ENCODE measurements around the gene FHOD3. TPM values are rescaled to one million over a fixed set of nuclear protein-coding genes. Genes with fewer than 3 reads are reported as not detected.

The FHOD3 gene
- total RNA-seq, 8 experiments from 2014 or later, result 1.2 to 36.1 (median 21.8) TPM

- ATAC-seq (replicated peaks in 6 of 8), result no peak
- in situ Hi-C loops (cut with MboI; ENCODE audit: low pct_unique_long_range_greater_than_20kb in 2 of 9, low sequenced_read_pairs in 9 of 9, unreplicated experiment in 9 of 9), result loop anchor here in 1 of 9 experiments (10.0 kb wide), 1 partner anchor 50 kb away; no protein-coding TSS in a partner anchor
Measured at GRCh38 chr18:36744261-36744876, 446.9 kb downstream of the FHOD3 start.

DNA sequence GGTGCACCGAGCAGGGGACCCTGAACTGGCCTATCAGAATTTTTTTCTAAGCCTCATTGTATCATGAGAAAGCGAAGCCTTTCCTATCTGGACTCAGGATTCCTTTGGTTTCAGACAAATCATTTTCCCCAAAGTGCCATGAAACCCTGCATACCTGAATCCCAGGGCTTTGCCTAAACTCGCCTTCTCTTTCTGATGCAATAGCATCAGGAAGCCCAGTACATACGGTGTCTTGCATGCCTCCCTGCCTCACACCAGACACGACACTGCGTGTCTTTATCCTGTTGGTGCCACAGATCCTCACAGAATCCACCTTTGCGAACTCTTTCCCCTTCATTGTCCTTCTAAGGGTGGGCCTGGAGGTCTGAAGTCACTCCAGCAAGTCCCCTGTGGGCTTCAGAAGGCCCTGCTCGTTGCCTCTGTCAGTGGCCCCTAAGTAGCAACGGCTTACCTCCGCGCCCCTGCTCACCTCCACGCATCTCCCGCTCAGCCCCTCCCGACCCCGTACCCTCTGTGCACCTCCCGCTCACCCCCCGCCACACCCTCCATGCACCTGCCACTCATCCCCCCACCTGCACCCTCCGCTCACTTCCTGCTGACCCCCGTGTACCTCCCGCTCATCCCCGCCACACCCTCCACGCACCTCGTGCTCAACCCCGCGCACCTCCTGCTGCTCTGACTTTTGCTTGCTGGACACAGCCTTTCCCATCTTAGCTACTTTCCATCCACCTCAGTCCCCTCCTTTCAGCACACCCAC lies 447.9 kb downstream of the FHOD3 start:
- Histone ChIP-seq H3K27ac (no peak overlapping the region), H3K4me3 (no peak overlapping the region), H3K4me1 (replicated peaks in 1 of 2) (no peaks in the 10 kb centered on the region)
- WGBS, 10 experiments, result 83 to 100% (median 98%) methylated on average over 1 to 4 of the region's 25 CpGs; no CpG with 5 or more reads in 2 of the 10 experiments
- in situ Hi-C loops (cut with MboI; ENCODE audit: low pct_unique_long_range_greater_than_20kb in 2 of 9, low sequenced_read_pairs in 9 of 9, unreplicated experiment in 9 of 9), result loop anchor here in 1 of 9 experiments (10.0 kb wide), 1 partner anchor 51 kb away; no protein-coding TSS in a partner anchor
- no peak for ATAC-seq (replicated peaks in 6 of 8)

More at GRCh38 chr18:36744261-36744876, 446.9 kb downstream of the FHOD3 start:
- Histone ChIP-seq H3K4me3 (no peak overlapping the region), H3K27ac (no peak overlapping the region), H3K4me1 (replicated peaks in 1 of 2) (no peaks in the 10 kb centered on the region)
- WGBS, 10 experiments, result 60 to 100% (median 80%) methylated on average over 1 to 4 of the region's 6 CpGs; no CpG with 5 or more reads in 3 of the 10 experiments

- WGBS, 10 experiments, result 11 to 100% (median 73%) methylated on average over 1 to 3 of the region's 3 CpGs
- Histone ChIP-seq H3K4me3 (no peak overlapping the region), H3K4me1 (replicated peaks in 1 of 2) (no peaks in the 10 kb centered on the region), H3K27ac (no peak overlapping the region)
- ATAC-seq (replicated peaks in 6 of 8), result peak in 1 of 8 experiments; percentile 6
- in situ Hi-C loops (cut with MboI; ENCODE audit: low pct_unique_long_range_greater_than_20kb in 2 of 9, low sequenced_read_pairs in 9 of 9, unreplicated experiment in 9 of 9), result loop anchor here in 1 of 9 experiments (25.0 kb wide), 1 partner anchor 466 kb away; the partner anchor contains the start of gene FHOD3
Measured at GRCh38 chr18:36752929-36753865, 455.7 kb downstream of the FHOD3 start.

DNA sequence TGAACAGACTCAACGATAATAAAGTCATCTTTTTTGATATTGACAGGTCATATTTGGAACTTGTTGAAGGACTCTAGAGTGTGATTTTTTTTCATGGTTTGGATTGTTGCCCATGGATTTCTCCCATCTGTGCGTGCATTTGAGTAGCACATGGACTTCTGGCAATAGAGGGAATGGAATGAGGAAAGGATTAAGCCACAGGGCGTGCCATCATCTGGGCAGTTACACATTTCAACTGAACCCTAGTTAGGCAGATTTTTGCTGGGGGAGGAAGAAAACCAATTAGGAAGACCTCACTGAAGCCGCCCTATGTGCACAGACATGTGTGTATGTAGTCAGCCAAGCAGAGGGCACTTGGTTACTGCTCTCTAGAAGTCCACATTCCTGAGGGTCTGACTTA lies 458.7 kb downstream of the FHOD3 start:
- Histone ChIP-seq H3K27ac (no peak overlapping the region), H3K4me1 (replicated peaks in 1 of 2) (no peaks in the 10 kb centered on the region), H3K4me3 (no peak overlapping the region)
- ATAC-seq (replicated peaks in 6 of 8), result peak in 3 of 8 experiments; percentile 89 to 90 (median 89)
- in situ Hi-C loops (cut with MboI; ENCODE audit: low pct_unique_long_range_greater_than_20kb in 2 of 9, low sequenced_read_pairs in 9 of 9, unreplicated experiment in 9 of 9), result loop anchor here in 1 of 9 experiments (25.0 kb wide), 1 partner anchor 469 kb away; the partner anchor contains the start of gene FHOD3
- WGBS, 10 experiments, result 0 to 100% (median 97%) methylated on average over 1 to 4 of the region's 4 CpGs; no CpG with 5 or more reads in 1 of the 10 experiments

GRCh38 chr18:36757081-36757480 lies 459.6 kb downstream of the FHOD3 start:
- Histone ChIP-seq H3K4me3 (no peak overlapping the region), H3K4me1 (replicated peaks in 1 of 2) (no peaks in the 10 kb centered on the region), H3K27ac (no peak overlapping the region)
- in situ Hi-C loops (cut with MboI; ENCODE audit: low pct_unique_long_range_greater_than_20kb in 2 of 9, low sequenced_read_pairs in 9 of 9, unreplicated experiment in 9 of 9), result loop anchor here in 1 of 9 experiments (25.0 kb wide), 1 partner anchor 470 kb away; the partner anchor contains the start of gene FHOD3
- peak; percentile 43 to 72 (median 52) for ATAC-seq (replicated peaks in 6 of 8)
- WGBS, 10 experiments, result 0 to 90% (median 42%) methylated on average over 1 of the region's 1 CpG; no CpG with 5 or more reads in 2 of the 10 experiments

GRCh38 chr18:36757991-36758390 lies 460.5 kb downstream of the FHOD3 start:
- no peak for ATAC-seq (replicated peaks in 6 of 8)
- Histone ChIP-seq H3K27ac (no peak overlapping the region), H3K4me1 (replicated peaks in 1 of 2) (no peaks in the 10 kb centered on the region), H3K4me3 (no peak overlapping the region)
- WGBS, 10 experiments, result 43 to 100% (median 92%) methylated on average over 1 to 3 of the region's 3 CpGs
- in situ Hi-C loops (cut with MboI; ENCODE audit: low pct_unique_long_range_greater_than_20kb in 2 of 9, low sequenced_read_pairs in 9 of 9, unreplicated experiment in 9 of 9), result loop anchor here in 1 of 9 experiments (25.0 kb wide), 1 partner anchor 471 kb away; the partner anchor contains the start of gene FHOD3

DNA sequence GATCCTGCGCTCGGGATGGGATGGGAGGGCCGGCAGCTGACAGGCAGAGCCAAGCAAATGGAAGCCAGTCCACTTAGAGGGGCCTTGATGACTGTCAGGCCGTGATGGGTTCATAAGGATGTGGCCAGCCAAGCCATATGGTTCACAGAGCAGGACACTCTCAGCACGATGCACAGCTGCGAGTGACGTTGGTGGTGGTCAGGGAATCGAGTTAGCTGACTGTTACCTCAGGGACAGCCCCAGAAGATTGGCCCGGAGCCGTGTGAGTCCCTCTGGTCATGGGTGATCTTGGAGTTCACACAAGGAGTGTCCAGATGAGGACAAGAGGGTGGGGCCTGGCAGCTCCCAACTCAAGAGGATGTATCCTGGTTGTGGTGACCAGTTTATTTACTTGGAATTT lies 461.1 kb downstream of the FHOD3 start:
- in situ Hi-C loops (cut with MboI; ENCODE audit: low pct_unique_long_range_greater_than_20kb in 2 of 9, low sequenced_read_pairs in 9 of 9, unreplicated experiment in 9 of 9), result loop anchor here in 1 of 9 experiments (25.0 kb wide), 1 partner anchor 471 kb away; the partner anchor contains the start of gene FHOD3
- Histone ChIP-seq H3K4me1 (replicated peaks in 1 of 2) (no peaks in the 10 kb centered on the region), H3K27ac (no peak overlapping the region), H3K4me3 (no peak overlapping the region)
- 80 to 100% (median 89%) methylated on average over 1 to 5 of the region's 10 CpGs; no CpG with 5 or more reads in 5 of the 10 experiments for WGBS, 10 experiments
- ATAC-seq (replicated peaks in 6 of 8), result no peak

GRCh38 chr18:36759167-36759776 lies 461.8 kb downstream of the FHOD3 start:
- 32 to 60% (median 41%) methylated on average over 1 to 6 of the region's 6 CpGs; no CpG with 5 or more reads in 2 of the 10 experiments for WGBS, 10 experiments
- in situ Hi-C loops (cut with MboI; ENCODE audit: low pct_unique_long_range_greater_than_20kb in 2 of 9, low sequenced_read_pairs in 9 of 9, unreplicated experiment in 9 of 9), result loop anchor here in 1 of 9 experiments (25.0 kb wide), 1 partner anchor 472 kb away; the partner anchor contains the start of gene FHOD3
- ATAC-seq (replicated peaks in 6 of 8), result no peak
- H3K4me3 ChIP-seq, result no peak overlapping the region
- no peaks in the 10 kb centered on the region for H3K4me1 ChIP-seq (replicated peaks in 1 of 2)
- H3K27ac ChIP-seq, result no peak overlapping the region

DNA sequence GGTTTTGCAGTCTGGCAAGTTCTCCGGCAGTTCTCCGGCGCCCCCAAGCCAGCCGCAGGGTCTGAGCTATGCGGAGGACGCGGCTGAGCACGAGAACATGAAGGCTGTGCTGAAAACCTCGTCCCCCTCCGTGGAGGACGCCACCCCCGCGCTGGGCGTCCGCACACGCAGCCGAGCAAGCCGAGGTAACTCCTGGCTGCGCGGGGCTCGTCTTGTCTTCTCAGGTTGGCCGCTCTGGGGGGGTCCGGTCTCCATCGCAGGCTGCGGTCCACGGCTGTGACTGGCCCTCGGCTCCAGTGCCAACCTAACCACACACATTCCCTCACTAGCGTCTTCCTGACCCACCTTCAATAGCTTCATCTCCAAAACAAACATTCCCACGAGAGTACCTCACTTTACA lies 463.1 kb downstream of the FHOD3 start:
- H3K4me1 ChIP-seq (replicated peaks in 1 of 2), result no peaks in the 10 kb centered on the region
- no peak overlapping the region for H3K4me3 ChIP-seq
- ATAC-seq (replicated peaks in 6 of 8), result no peak
- in situ Hi-C loops (cut with MboI; ENCODE audit: low pct_unique_long_range_greater_than_20kb in 2 of 9, low sequenced_read_pairs in 9 of 9, unreplicated experiment in 9 of 9), result loop anchor here in 1 of 9 experiments (25.0 kb wide), 1 partner anchor 473 kb away; the partner anchor contains the start of gene FHOD3
- 89 to 98% (median 95%) methylated on average over 2 to 27 of the region's 29 CpGs; no CpG with 5 or more reads in 5 of the 10 experiments for WGBS, 10 experiments
- no peak overlapping the region for H3K27ac ChIP-seq

DNA sequence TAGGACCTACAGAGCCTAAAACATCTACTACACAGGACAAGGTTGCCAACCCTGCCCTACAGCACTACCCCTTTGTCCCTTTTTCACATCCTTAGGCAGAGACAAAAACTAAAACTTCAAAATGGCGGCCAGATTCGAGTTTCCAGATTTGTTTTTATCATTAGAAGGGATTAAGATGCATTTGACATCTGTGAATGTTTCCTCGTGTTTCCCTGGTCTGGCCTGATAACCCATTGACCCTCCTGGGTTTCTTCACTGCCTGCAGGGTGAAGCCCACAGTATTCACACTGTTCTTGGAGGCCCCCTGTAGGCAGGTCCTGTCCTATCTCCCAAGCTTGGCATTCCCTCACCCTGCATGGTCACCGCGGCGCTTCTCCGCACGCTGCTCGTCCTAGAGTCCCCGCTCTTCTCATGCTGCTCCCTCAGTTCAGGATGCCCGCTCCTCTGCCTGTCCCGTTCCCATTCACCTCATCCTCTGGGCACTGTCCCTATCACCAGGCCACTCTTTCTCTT lies 463.7 kb downstream of the FHOD3 start:
- no peak overlapping the region for H3K27ac ChIP-seq
- ATAC-seq (replicated peaks in 6 of 8), result no peak
- no peak overlapping the region for H3K4me3 ChIP-seq
- in situ Hi-C loops (cut with MboI; ENCODE audit: low pct_unique_long_range_greater_than_20kb in 2 of 9, low sequenced_read_pairs in 9 of 9, unreplicated experiment in 9 of 9), result loop anchor here in 1 of 9 experiments (25.0 kb wide), 1 partner anchor 474 kb away; the partner anchor contains the start of gene FHOD3
- no peaks in the 10 kb centered on the region for H3K4me1 ChIP-seq (replicated peaks in 1 of 2)
- WGBS, 10 experiments, result 20 to 100% (median 96%) methylated on average over 1 to 11 of the region's 12 CpGs

DNA sequence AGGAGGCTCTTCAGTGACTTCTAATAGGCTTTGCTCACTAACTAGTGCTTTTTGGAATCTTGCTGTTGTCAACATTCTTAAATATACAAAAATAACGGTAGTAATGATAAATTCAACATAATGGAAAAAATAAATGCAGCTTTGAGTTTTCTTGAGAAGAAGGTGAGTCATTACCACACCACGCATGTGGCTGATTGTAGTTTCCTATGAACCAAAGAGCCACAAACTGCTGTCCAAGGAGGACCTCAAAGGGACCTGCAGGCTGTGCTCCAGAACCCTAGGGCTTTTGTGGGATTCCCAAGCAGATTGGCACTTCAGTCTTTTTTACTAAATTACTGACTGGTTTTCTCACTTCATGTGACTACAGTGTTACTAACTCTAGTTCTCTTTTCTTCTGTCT lies 464.6 kb downstream of the FHOD3 start:
- Histone ChIP-seq H3K4me1 (replicated peaks in 1 of 2) (peaks cover 0 to 7% of the 10 kb centered on the region in 2 donors), H3K4me3 (no peak overlapping the region), H3K27ac (no peak overlapping the region)
- in situ Hi-C loops (cut with MboI; ENCODE audit: low pct_unique_long_range_greater_than_20kb in 2 of 9, low sequenced_read_pairs in 9 of 9, unreplicated experiment in 9 of 9), result loop anchor here in 1 of 9 experiments (25.0 kb wide), 1 partner anchor 475 kb away; the partner anchor contains the start of gene FHOD3
- WGBS, 10 experiments, result 40 to 100% (median 86%) methylated on average over 1 to 2 of the region's 2 CpGs; no CpG with 5 or more reads in 4 of the 10 experiments
- no peak for ATAC-seq (replicated peaks in 6 of 8)
